NCI-H2171 treated with DMSO at 0.1 percent for 48 hours (cell line): ENCODE measurements around the gene CAMK4.
A peak's percentile ranks its signal among the peaks of the same experiment; 100 is the strongest.

Experiments
- DNase-seq: peaks from one replicate; lab custom pipeline; 2025; lab: John Stamatoyannopoulos, UW

The CAMK4 gene

DNA sequence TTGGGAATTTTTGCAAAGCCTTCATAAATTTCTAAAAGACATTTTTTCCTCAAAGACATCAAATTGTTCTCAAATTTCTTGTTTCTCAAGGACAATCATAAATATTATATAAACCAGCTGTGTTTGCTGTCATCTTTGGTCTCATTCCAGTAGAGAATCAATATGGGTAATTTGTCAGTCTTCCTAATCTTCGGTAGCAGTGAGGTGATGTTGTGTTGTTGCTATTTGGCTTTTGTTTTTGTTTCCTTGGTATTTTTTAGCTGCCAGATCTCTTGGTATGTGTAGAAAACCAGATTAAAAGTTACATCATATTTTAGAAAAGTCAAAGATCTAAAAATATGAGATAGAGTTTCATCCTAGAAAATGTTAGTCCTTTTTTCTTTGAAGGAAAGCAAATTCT lies 87.5 kb downstream of the CAMK4 start:
- no peak for DNase-seq

DNA sequence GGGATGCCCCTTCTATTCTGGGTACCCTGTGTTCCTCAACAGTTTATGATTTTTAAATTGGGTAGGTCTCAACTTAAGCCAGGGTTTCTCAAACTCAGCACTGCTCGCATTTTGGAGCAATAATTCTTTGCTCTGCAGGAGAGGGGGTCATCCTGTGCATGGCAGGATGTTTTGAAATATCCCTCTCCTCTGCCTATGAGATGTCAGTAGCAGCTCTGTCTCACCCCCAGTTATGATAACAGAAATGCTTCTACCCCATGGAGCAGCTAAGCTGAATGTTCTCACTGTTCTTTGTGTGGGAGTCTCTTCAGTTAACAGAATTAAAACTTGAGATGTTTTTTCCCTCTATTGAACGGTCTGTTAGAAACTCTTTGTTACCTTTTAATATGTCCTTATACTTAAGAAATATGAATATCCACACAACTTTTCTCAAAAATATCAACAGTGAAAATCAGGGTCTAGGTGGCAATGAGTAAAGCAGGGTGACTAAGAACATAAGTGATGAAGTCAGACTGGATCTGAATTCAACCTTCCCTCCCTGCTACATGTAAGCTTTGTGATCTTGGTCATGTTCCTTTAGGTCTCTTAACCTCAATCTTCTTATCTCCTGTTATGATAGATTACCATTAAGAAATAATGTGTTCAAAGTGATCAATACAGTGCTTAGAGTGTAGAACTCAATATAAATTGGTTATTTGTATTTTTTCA lies 89.0 kb downstream of the CAMK4 start:
- no peak for DNase-seq

DNA sequence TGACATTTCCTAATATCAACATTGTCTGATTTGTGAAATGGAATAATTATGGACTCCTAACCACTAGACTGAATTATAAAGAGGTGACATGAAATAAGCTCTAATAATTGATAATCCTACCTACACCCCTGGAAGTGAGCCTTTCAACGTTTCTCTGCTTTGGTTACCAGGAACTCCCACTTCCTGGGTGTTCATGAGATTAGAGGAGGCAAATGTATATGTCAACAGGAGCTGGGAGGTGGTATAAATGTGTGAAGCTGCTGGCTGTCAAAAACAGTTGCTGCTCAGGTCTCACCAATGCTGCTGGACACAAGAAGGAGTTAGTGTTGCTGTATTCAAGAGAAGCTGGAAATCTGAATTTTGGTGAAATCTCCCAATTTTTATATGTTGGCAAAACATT lies 96.8 kb downstream of the CAMK4 start:
- DNase-seq, result no peak

DNA sequence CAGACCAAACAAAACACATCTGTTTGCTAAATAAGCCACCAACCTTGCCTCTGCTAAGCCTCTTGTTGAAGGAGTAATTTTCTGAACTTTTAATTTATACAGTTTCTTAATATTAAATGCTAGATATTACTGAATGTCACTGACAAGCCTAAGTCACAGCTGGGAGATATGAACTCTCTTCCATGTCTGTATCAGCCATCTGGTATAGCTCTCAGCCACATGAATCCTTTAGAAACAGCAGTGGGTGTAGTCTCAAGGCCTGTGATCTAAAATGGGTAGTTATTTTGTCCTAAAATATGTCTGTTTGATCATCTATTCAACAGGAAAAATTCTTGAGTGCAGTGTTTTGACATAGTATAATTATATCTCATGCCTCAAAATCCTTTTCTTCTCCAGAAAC lies 97.2 kb downstream of the CAMK4 start:
- peak; percentile 3 for DNase-seq

DNA sequence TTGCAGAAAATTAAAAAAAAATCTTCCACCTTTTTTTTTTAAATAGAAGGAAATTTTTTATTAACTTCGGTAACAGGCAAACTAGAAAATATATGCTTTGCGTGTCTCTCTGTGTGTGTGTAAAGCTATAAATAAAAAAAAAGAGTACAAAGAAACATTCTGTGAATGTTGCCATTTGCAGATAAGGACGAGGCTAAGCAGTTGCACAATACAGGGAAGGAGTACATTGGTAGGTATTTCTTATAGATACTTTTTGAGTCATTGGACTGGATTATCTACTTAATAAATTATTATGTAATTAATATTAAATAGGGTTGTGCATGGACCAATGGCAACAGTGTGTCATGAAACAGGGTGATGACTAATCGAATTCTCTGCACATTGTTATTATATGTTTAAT lies 102.4 kb downstream of the CAMK4 start:
- DNase-seq, result no peak

DNA sequence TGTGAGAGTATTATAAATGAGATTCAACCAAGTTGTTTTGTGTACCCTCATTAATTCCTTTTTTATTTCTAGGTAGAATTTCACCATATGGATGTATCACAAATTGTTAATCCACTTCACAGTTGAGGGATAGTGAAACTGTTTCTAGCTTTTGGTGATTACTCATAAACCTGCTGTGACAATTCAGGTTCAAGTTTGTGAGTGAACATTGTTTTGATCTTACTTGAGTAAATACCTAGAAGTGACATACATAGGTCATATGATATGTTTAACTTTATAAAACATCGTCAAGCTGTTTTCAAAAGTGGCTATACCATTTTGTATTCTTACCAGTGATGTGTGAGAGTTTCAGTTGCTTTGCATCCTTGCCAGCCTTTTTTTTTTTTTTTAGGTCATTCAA lies 112.9 kb downstream of the CAMK4 start:
- peak; percentile 37 for DNase-seq

DNA sequence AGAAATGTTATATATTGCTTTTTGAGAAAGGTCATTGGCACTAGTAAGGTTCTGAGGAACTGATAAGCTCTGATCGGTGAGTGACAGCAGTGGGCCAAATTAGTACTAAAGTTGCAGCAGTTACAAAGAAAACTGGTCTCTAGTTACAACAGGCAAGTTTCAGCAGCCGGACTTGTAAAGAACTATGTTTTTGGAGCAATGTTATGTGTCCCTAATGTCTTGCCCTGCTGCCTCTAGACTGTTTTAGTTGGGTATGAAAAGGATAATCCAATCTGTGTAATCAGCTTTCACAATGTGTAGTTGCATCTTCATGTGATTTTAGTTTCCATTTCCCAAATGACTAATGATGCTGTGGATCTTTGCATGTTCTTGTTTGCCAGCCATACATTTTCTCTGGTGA lies 113.5 kb downstream of the CAMK4 start:
- DNase-seq, result no peak

DNA sequence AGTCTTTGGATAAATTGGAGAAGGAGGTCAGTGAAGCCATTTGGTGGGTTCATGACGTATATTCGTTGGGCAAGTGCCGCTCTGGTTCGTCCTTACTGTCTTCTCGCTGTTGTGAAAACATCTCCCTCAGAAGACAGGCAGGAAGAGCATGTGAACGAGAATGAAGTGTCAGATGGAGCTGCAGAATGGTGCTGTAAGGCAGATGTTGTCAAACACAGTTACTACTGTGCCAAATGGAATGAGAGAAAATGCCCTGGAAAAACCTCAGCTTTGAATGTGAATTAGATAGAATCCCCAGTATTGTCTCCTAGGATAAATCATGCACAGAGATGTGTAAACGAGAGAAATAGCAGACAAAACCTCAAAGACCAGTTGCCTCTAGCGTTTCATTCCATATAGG lies 121.5 kb downstream of the CAMK4 start:
- DNase-seq, result peak; percentile 4

DNA sequence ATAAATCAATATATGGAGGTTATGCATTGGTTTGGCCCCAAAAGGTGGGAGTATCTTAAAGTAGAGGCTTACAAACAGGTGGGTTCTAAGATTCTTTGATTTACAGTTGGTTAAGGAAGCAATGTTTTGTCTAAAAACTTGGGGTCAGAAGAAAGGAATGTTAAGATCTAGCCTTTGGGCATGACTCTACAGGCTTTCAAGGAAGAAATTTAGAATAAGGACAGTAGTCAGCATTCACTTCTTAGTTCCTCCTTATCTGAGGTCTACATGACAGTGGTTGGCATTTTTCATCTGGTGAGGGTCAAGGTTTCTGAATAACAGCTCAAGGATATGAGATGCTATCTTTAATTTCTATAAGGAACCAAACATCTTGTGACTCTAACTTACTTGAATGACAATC lies 122.8 kb downstream of the CAMK4 start:
- DNase-seq, result no peak

DNA sequence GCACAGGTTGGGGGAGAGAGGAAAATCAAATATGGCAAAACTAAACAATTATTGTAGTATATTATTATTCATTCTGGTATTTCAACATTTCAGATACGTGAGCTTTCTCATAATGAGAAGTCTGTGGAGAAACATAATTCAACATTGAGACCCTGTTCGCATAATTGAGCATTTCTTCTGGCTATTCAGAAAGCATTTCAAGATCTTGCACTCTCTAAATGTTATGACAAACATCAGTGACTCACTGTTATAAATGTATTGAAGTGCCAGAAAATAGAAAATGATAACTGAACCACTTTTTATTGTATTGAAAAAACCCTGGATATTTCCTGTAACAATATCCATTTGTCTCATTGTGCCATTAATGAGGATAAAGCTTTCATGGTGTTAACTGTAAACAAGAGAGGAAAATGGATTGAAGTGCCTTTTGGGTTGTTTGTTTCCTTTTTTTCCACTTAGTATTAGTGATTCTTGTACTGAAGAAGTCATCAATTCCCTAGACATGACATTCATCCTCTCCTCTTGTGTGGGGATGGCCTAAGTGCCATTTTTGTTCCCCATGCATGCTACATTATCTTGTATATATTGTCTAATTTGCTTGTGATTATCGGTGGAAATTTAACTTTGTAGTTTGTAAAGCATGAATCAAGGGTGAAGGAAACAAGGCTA lies 124.6 kb downstream of the CAMK4 start:
- no peak for DNase-seq

DNA sequence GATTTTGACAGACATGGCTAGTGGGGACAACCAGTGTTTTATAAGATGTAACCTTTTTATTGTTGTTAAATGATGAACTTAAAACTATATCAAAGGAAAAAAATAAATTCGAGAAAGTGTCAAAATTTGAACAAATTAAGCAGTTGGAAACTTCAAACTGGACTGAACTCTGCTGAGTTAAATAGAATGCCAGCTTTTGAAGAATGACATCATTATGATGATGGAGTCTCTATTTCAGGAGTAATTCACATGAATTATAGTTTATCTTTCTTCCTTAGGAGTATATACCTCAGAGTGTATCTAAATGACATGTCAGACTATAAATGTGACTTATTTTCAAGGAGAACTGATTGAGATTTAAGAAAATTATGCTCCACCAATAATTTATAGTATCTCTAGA lies 125.2 kb downstream of the CAMK4 start:
- no peak for DNase-seq

DNA sequence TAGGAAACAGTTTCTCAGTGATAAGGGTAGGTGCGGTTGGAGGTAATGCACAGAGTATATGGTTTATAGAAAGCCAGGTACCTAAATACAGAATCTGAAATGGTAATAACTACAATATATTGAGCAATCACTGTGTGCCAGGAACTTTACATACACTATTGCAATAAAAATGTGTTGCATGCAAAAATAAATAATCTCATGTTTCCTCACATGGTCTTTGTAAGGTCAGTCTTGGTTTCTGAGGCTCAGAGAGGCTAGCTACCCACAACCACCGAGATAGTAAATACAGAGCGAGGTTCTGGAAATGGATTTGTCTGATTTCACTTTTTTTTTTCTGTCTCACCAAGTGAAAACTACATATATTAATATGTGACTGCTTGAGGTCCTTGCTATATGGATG lies 128.9 kb downstream of the CAMK4 start:
- no peak for DNase-seq

DNA sequence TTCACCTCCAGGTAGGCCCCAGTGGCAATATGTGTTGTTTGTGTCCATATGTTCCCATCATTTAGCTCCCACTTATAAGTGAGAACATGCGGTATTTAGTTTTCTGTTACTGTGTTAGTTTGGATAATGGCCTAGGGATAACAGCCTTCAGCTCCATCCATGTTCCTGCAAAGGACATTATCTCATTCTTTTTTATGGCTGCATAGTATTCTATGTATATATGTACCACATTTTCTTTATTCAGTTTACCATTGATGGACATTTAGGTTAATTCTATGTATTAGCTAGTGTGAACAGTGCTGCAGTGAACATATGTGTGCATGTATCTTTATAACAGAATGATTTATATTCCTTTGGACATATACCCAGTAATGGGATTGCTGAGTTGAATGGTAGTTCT lies 134.5 kb downstream of the CAMK4 start:
- peak; percentile 2 for DNase-seq

DNA sequence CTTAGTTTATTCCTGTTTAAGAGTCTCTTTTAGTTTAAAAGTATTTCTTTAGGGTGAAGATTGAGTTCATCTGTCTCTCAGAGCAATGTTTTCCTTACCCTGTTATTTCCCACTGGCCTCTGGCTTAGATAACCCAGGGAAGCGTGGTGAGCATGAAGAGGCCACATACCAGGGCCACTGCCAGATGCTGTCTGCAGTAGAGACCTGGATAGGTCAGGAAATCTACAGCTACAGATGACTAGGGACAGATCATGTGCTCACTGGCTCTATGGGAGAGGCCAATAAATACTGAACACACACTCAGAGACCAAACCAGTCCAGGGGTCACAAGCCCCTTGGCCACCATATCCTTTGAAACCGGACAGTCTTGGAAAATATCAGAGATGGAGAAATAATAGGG lies 136.0 kb downstream of the CAMK4 start:
- DNase-seq, result no peak

DNA sequence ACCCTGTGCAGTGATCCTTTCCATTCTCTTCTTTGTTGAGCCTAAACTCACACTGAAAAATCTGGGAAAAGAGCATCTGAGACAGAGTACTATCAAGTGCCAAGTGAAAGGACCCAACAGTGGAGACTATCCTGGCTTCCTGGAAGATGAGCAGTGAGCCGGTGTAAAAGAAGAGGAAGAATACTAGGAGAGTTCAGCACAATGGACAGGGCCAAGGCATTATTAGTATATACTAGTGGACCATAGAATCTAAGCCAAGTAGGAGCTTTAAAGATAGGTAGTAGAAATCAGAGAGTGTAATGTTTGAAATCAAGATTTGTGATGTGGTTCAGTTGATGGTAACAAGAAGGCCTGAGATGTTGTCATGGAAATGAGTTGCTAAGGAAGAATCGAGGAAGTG lies 140.8 kb downstream of the CAMK4 start:
- DNase-seq, result no peak

DNA sequence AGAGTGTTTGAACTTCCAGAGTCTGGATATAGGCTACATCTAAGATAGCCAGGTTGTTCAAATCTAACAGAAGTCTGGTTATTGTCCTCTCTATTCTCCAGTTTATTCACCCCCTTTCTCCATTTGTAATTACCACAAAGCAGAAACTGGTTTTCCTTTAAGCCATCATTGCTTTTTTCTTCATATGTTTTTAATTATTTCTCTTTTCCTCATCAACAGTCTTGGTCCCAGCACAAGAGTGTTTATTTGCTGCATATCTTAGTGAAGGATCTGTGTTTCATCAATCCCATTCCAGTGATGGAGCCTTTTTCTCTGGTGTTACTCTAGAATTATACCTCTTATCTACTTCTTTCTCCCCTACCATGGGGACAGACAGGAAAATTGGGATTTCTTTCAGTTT lies 142.2 kb downstream of the CAMK4 start:
- DNase-seq, result no peak

DNA sequence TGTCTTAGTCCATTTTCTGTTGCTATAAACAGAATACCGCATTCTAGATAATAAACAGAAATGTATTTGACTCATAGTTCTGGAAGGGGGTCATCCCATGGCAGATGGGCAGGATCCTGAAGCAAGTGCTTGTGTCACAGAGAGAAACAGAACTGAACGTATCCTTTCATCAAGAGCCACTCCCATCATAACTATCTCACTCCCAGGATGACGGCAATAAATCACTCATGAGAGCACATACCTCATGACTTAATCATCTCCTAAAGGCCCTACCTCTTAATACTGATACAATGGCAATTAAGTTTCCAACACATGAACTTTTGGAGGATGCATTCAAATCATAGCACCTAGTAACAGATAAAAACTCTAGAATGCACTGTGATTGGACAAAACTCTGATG lies 142.9 kb downstream of the CAMK4 start:
- DNase-seq, result no peak

DNA sequence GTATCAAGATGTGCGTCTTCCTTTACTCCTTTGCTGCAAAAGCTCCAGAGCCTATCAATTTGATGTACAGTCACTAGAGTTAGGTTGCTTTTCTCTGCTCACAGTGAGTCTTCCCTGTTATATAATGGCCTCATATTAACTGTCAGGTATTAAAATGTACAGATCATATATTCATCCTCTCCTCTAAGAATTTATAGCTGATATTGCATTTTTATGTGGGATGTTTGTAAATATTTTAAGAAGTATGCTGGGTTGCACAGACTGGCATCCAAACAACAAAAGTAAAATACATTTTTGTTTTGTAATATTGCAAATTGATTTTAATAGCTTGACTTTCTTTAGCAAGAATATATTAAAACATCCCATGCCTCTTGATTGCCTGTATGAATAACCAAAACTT lies 148.6 kb downstream of the CAMK4 start:
- no peak for DNase-seq

DNA sequence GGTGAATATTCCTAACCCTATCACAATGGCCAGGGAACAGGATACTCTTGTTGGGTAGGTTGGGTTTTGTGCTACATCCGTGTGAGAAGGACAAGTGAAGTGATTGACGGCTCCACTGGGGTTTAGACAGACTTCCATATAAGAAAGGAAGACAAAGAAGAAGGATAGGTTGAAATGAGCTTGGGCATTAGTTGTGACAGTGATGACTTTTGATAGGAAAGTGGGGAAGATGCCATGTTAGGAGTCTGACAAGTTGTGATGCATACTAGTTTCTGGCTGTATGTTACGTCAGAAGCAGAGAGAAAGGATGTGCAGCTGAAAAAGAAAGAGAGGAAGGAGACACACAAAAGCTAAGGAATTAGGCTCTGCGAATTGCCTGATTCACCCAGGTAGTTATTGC lies 150.2 kb downstream of the CAMK4 start:
- DNase-seq, result no peak

DNA sequence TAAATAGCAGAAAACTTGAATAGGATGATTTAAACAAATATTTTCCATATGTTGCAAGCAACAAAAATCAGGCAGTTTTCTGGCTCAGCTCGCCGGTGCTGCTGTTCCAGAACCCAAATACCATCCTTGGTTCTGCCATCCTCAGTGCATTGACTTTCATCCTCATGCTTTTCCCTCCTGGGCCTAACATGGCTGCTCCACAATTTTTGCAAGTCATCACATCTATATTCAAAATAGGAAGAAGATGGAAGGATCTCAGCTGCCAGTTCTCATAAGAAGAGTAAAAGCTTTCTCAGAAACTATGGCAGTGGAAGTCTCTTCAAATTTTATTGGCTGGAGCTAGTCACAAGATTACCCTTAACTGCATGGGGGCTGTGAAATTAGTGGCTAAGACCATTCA lies 151.5 kb downstream of the CAMK4 start:
- no peak for DNase-seq

DNA sequence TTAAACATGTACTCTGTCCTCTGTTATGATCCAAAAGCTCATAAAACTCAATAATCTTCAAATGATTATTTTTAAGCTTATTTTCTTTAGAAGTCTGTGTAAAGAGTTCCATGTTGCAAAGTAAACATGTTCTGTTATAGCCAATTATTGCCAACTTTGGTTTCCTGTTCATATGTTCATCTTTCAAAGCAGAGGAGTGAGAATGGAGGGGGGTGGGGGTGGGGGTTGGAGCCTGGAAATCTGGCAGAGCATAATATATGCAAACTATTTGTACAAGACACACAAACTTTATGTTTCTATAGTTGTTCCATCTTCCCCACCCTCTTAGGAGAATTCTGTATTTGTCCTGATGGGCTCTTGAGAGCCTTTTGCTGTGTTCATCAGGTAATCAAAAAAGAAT lies 153.1 kb downstream of the CAMK4 start:
- DNase-seq, result no peak

DNA sequence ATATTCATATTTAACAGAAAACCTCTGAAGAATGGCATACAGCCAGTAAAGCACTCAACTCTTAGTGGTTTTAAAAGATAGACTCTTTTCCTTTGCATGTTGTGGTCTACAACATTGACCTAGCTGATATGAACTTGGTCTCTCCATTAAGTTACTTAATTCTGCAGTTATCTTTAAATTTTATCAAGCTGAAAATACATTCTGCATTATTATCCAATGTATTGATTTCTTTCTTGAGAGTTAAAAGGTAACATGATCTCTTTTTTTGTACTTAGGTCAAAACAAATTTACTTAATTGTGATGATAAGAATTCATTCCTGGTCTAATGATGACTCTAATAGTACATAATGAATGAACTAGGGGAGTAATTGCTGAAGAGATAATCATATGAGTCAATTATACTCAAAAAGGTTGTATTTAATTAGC lies 155.2 kb downstream of the CAMK4 start:
- DNase-seq, result no peak

DNA sequence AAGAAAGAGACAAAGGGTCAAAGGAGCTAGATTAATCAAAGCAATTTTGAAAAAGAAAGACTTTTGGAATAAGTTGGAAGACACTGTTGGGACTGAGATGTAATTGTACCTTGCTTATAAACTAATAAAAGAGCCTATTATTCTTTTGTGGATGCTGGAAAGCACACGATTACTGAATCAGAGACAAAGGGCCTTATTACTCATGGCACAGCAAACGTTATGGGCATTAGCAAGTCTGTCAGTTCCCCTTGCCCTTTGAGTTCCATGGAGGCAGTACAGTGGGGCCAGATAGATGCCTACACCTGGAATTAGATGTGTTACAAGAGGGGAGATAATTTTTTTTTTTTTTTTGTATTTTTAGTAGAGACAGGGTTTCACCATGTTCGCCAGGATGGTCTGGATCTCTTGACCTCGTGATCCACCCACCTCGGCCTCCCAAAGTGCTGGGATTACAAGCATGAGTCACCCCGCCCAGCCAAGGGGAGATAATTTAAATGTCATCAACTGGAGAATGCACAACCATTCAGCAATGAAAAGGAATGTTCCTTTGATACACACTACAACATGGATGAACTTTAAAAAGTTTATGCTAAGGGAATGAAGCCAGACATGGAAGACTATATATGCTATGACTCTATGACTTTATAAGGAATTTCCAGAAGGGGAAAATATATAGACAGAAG lies 159.2 kb downstream of the CAMK4 start:
- no peak for DNase-seq

DNA sequence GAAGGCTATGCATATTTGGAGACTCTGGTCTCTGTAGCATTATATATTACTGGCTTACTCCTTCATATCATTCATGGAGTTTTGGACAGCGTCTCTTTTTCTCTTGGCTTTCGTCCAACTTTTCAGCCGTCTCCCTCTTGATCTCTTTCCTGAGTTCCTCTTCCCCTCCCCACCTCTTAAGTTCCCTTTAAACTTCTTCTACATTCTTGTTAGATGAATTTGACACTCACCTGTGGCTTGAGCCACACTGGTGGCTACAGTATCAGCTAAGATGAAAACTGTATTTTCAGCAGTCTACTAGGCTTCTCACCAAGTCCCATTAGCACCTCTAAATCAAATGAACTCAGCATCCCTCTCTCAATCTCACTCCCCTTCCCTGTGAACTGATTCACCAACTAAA lies 160.0 kb downstream of the CAMK4 start:
- DNase-seq, result no peak
